HG03565 (cell line): ENCODE measurements around the gene SLC29A3.

Experiments
- ATAC-seq: cut with Tn5 transposase; IDR thresholded peaks from one replicate; pipeline ENCODE4 v1.9.1; 2021; ENCODE audit warnings: mild to moderate bottlenecking, moderate library complexity; ENCODE audit not compliant: unreplicated experiment

SLC29A3 gene

DNA sequence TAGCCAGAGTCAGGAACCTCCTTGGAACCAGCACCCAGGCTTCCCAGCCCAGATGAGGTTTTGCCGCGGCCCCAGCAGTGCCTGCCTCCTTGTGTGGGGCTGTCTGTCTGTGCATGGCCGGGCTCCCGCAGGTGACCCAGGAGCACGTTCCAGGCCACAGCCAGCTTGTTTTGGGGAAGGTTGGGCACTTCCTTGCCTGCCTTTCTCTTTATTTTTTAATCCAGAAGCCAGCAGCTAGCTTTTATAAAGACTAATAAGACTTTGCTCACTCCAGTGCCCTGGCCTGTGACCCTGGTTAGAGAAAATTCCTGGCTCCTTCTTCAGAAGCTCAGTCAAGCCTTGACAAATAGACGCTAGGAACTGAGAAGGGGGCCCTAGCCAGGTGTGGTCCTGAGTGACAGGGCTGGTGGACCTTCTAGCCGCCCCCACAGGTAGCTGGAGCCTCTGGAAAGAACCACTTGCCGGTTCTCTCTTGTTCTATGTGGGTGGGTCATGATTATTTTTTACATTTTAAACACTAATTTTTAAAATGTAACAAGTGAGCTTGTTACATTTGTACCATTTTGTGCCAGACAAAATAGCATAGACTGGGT is 837 bp downstream of the SLC29A3 start:
- no peak for ATAC-seq

DNA sequence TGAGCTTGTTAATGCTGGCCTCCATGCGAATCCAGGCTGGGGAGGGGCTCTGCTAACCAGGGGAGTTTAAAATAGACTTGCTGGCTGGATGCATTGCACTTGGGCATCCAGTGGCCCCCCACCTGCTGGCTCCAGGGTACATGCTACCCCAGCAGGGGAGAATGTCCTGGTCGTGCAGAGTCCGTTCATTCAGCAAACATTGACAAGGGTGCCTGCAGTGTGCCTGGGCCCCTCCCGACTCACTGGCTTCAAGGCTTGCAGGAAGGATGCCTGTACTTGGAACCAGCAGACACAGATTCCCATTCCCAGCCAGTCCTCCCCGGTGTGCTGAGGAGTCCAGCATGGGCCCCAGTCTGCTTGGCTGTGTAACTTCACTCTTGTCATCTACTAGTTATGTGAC is 1.5 kb downstream of the SLC29A3 start:
- no peak for ATAC-seq

DNA sequence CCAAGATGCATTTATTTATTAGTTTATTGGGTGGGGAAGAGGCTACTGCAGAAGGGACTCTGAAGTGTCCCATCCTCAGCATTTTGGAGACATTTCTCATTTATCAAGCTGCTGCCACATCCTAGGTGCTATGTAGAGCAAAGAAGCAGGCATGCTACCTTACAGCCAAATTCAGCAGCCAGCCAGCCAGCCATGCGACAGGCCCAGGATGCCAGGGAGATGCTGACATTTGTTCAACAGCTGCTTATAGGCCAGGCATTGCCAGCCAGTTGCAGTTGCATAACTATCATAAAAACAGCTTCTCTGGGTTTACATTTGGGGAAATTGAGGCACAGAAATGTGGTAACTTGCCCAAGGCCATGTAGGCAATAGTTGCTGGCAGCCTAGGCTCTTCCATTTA is 2.3 kb downstream of the SLC29A3 start:
- no peak for ATAC-seq

DNA sequence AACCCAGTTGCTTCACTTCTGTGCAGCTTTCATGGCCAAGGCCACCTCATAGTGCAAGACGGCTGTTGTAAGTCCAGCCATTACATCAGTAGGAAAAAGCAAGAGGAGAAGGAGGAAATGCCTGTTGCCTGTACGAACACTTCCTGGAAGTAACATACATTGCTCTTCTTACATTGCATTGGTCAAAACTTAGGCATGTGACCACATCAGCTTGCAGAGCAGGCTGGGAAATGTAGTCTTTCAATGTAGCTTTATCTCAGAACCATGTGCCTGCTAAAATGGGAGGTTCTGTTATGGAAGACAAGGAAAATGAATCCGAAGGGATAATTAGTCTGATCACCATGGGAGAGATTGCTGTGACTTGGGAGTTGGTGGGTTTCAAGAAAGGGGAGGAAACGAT is 4.3 kb downstream of the SLC29A3 start:
- ATAC-seq: no peak

DNA sequence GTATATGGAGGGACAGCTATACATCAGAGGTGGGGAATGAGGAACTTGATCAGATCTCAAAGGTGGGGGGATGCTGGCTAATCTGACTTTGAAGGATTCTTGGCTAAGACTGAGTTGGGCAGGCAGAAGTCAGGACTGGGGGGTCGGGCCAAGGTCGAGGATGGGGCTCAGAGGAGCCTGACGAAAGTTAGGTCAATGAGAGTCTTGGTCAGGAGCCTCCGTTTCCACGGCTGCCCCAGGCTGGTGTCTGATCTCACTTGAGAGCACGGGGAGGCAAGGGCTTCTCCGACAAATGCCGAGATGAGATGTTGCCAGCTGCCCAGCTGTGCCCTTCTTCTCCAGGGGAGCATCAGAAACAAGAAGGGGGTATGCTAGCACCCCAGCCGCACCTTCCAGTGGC is 5.7 kb downstream of the SLC29A3 start:
- ATAC-seq: no peak

DNA sequence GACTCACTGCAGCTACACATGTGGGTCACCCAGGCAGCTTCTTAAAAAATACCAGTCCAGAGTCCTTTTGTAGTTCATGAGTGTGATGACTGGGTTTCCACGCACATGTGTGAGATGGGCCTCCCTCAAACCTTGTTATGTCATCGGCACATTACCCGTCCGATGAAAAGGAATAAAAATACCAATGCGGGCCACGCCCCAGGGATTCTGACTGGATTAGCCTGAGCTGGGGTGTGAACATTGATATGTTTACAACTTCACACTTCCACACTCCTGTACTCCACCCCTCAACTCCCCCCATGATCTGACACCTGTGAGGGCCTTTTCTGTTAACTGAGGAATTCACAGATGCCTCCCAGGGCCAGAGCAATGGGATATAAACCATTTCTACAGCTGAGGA is 6.2 kb downstream of the SLC29A3 start:
- ATAC-seq: no peak

DNA sequence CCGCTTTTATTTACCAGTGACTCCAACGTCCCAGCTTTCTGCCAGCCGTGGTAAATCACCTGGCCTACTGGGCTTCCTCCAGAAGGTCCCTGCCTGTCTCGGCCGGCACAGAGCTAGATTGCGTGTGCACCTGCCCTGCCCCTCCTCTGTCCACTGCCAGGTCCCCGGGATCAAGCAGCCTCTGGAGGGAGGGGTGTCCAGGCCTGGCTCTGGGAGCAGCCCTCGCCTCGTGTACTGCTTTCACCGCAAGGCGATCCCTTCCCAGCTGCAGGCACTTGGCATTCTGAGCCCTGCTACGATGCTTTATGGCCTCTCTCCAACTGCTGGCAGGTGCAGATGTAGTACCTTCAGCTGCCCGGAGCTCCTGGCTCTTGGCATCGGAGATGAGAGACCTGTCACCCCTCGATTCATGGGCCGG is 7.4 kb downstream of the SLC29A3 start:
- no peak for ATAC-seq

DNA sequence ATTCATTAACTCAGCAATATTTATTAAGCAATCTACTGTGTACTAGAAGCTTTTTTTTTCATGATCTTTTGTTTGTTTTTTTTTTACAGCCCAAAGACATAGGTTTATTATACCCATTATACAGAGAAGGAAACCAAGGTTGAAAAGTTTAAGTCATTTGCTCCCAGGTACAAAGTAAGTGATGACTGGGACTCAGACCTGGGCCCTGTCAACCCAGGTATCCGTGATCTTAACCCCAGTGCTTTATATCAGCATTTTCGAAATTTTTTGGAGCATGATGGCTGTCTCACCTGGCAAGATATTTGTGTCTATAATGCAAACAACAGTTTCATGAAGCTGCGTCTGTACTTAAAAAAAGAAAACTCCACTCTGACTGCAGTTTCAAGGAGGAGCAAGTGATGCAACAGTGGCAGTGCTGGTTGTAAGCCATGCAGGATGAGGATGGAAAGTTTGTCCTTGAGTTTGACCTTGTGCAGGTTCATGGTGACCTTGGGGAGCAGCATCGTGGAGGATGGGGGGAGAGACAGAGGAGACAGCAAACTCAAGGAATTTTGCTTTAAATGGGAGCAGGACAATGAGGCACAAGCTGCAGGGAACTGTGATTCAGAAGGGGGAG is 11.8 kb downstream of the SLC29A3 start:
- no peak for ATAC-seq

DNA sequence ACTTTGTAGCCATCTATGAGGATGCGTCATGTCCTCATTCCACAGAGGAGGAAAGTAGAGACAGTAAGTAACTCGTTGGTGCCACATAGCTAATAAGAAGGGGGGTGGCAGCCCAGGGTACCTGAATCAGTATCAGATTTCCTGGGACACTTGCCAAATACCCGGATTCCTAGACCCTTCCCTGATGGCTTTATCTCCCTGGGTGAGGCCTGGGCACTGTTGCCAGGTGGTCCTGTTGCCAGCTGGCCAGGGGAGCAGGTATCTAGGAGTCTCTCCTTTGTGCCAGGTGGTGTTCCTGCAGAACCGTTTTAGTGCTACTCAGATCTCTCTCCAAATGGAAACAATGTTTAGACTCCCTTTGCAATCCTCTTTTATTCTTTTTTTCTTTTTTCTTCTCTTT is 12.7 kb downstream of the SLC29A3 start:
- no peak for ATAC-seq

DNA sequence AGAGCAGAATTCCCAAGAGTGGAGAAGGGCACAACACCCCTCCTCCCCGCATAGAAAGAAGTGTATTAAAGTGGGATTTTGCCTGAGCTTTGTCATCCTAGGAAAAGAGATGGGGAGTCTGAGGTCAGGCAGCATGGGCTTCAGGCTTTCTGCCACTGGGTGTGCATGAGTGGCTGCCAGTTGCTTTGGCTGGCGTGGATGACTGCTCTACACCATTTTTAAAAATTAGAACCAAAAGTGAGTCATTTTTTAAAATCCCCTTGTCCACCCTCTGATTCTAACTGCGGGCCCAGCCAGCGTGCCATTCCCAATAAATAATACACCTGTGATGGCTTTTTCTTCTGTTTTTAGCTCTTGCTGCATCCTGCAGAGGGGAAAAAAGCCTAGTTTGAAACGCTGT is 13.4 kb downstream of the SLC29A3 start:
- ATAC-seq: no peak

DNA sequence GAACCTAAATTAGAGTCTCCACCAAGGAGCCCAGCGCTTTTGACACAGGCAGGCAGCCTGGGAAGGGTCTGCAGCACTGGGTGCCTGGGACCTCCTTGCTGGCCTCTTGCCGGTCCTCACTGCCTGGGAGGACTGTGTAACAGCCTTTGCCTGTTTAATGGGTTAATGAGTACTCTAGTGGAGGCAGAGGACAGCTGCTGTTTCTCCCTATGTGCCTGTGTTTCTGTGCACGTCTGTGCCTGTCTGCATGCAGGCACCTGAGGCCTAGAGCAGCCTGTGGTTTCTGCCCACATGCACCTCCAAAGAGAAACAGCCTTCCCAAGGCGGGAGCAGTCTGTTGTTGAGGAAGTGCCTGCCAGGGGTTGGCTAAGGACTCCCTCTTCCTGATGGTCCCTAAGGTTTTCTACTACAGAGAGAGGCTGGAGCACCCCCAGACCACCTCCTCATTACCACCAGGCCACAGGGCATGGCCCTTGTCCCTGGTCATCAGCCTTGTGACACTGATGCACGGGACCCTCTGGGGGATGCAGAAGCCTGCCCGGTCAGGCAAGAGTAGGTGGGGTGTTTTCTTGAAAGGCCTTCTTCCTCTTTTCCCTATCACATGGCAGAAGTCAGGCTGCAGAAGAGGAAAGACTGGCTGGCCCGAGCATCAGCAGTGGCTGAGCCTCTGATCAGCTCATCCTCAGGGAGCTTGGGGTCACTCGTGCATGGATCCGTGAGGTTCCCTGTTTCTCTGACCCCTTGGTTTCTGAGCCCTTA is 14.2 kb downstream of the SLC29A3 start:
- ATAC-seq: no peak

DNA sequence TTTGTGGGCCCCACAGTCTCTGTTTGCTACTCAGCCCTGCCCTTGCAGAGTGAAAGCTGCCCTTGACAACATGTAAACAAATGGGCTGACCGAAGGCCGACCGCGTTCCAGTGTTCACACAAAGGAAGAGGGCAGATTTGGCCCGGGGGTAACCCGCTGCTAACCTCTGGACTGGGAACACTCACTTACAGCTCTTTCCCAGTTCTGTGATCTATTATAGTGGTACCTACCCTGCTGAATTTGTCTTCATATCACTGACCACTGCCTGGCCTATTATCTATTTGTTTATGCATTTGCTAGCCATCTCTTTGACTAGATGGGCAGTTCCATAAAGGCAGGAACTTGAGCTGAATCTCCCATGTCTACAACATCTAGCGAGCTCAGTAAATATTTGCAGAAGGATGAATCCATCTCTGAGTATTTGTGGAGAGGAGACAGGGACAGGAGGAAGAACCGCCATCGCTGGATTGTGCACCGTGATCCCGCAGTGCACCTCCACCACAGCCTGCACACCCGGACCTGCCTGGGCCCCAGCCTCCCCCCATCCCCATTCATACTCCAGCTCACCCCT is 15.2 kb downstream of the SLC29A3 start:
- no peak for ATAC-seq

DNA sequence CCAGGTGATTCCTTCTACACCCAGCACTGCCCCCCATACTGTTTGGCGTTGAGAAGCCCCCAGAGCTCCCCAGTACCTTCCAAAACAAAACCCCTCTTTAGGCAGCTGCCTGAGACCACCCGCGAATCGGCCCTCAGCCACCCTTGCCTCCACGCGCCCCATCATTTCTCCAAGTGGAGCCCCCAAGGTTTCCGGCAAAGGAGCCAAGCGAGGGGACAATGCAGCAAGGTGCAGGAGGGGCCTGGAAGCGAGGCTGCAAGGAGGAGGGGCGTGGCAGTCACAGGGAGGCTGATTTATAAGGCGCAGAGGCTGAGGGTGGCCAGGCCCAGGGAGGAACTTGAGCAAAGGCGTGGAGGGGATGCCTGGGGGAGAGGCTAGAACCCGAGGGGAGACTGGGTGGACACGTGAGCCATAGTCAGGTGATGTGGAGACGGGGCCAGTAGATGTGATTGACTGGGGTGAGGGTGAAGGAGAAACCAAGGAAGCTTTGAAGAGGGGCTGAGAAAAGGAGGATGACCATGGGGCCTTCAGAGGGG is 16.2 kb downstream of the SLC29A3 start:
- no peak for ATAC-seq

DNA sequence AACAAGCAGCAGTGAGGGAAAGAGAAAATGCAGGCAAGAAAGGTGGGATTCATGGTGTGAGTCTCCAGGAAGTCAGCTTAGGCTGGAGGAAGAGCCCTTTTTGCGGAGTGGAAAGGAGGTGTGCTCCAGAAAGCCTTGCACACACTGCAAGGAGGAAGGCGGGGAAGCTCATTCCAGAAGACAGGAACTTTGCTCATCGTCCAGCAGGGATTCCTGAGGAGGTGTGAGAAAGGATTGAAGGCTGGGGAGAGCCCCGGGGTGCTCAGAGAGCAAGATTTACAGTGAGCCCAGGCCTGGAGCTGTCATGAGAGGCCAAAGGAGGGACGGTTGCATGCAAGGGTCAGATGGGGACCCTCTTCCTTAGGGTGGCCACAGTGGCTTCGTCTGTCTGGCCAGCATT is 17.6 kb downstream of the SLC29A3 start:
- no peak for ATAC-seq

DNA sequence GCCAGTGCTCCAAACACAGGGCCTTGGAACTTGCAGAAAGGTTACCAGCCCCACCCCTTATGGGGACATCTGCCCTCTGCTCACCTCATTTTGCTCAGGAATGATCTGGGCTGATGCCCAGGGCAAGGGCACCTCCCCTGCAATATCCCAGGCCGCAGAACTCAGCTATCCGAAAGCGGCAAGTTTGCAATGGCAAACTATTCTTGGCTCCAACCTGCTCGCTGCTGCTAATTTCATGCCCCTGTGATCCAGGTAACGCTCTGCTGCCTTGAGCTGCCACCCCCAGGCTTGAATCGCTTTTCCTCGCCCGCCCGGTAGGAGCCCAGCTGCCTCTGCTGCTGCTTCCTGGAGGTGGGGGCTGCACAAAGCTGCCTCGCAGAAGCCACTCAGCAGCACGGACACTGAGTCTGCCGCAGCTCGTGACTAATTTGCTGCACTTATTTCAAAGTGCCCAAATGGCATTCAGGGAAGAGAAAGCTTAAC is 18.2 kb downstream of the SLC29A3 start:
- ATAC-seq: no peak

DNA sequence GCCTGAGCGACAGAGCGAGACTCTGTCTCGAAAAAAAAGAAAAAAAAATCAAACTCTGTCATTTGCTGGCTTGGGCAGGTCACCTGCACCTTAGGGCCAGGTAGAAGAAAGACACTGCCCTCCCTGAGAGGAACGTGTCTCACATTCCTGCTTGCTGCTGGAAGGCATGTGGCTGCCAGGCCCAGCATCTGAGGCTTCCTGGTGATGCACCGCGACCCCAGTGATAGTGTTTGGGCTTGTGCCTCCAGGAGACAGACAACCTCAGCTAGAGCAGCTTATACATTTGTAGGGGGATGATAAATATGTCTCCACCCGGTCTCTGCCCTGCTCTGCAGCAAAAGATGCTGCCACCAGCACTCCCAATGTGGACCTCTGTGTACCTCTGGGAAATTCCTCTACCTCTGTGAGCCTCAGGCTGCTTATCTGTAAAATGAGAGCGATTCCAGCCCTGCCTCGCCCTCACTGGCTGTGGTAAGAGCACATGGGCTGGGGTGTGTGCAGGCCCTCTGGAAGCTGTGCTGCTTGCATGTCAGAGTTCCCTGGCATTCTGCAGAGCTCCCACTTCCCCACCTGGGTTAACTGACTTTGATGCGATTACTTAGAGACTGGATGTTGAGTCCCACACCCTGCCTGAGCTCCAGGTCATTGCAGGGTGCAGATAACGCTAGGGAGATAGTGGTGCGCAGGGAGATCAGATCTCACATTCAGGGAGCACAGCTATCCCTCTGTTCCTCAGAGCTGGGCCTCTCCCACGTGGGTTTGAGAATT is 19.9 kb downstream of the SLC29A3 start:
- no peak for ATAC-seq

DNA sequence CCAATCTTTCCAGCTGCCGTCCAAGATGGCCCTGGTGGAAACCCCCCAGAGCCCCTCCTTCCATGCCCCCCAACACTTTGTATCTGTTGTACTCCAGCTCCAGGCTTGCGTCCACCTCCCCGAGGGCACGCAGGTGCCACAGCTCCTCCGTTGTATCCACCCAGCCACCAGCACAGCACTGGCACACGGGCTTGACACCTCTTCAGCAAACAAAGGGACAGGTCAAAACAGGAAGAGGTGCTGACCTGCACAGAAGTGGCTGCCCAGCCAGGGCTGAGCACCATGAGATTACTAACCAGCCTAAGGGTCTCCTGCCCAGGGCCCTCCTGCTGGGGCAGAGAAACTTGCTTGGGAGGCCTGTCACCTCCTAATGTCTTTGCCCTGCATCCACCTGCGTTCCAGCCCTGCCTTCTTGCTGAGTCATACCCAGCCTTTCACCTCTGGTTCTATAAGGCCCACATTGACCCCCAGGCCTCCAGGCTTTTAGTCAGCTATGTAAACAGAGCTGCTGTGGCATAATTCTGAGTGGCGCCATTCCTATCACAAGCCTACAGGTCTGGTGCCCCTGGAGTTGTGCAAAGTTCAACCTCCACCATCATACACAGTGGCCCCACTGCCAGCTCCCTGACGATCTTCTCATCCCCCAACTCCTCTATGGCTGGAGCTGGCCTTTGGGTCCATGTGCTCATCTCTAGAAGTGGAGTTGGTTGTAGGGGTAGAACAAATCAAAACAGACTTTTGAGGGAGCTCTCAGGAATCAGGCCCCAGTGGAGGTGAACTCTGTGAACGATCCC is 20.9 kb downstream of the SLC29A3 start:
- no peak for ATAC-seq

DNA sequence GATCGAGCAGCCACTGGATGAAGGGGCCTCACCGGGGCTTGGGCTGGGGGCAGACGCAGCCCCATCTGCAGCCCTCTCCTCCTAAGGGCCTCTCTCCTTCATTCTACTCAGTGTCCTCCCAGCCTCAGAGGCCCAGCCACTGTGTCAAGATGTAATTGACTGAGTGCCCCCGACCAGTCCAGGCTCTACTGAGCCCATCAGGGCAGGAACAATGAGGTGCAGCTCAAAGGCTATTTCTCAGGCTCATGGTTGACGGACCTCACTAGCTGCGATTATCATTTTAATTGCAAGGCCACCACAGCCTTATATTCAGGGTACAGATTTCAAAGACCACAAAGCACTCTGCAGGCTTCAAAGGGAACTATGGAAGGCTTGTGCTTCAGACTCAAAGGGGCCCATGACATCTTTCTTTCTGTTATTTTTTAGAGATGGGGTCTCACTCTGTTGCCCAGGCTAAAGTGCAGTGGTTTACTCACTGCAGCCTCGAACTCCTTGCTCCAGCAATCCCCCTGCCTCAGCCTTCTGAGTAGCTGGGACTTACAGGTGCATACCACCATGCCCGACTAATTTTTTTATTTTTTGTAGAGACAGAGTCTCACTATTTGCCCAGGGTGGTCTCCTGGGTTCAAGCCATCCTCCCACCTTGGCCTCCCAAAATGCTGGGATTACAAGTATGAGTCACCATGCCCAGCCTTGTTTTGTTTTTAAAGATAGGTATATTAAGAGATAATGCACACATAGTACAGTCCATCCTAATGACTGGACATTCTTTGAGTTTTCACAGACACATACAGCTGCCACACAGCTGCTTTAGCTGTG is 23.7 kb downstream of the SLC29A3 start:
- no peak for ATAC-seq

DNA sequence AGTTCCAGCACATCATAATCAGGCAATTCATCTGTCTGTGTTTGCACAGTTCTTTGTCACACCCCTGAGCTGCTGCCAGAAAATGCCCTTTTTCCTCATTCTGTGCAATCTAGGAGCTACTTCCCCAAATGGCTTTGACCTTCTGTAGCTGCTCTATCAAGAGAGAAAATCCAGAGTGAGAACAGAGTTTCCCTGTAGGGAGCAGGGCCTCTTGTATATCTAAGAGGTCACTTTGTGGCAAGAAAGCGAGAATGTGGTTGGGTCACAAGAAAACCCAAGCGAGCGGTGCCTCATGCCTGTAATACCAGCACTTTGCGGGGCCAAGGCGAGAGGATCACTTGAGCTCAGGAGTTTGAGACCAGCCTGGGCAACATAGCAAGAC is 24.3 kb downstream of the SLC29A3 start:
- no peak for ATAC-seq
